ENCODE results near the gene PWWP2B. TPM values are rescaled to one million over a fixed set of nuclear protein-coding genes. Genes with fewer than 3 reads are reported as not detected.

PWWP2B gene
- total RNA-seq, 1 experiment from 2014 or later: 19.3 TPM

GRCh38 chr10:132368391-132368790 lies 28.6 kb upstream of the PWWP2B start:
- DNase-seq: no peak
- no peak overlapping the region for H3K27ac Mint-ChIP-seq (ENCODE audit: unreplicated experiment)
- ChIA-PET CTCF (no interaction called here), POLR2A (no interaction called here)
- no peak for TF ChIP-seq CTCF (IDR thresholded peaks at IDR 0.05; ENCODE audit: insufficient read depth in 1 of 2, low read depth in 1 of 2, low read length in 1 of 2, severe bottlenecking in 1 of 2, unreplicated experiment in 1 of 2)
- Histone ChIP-seq H3K4me1 (no peaks in the 10 kb centered on the region), H3K4me3 (ENCODE audit: low read depth, low read length) (no peak overlapping the region), H3K9me3 (no peaks in the 10 kb centered on the region; the same call in 1 of the 2 replicates), H3K27me3 (replicated peaks; ENCODE audit: control insufficient read depth, insufficient read depth, low read length) (no peaks in the 10 kb centered on the region), H3K36me3 (ENCODE audit: control insufficient read depth, insufficient read depth, low read length) (no peaks in the 10 kb centered on the region)
- BruUV-seq (replicated peaks): no TSS peak
- peaks cover 18% of the 10 kb centered on the region for H3K9me3 Mint-ChIP-seq (ENCODE audit: unreplicated experiment)
- intact Hi-C loops (cut with micrococcal nuclease; ENCODE audit: unreplicated experiment): no loop called here
- no peaks in the 10 kb centered on the region for H3K27me3 Mint-ChIP-seq (ENCODE audit: insufficient read depth, unreplicated experiment)
- H3K36me3 Mint-ChIP-seq (ENCODE audit: insufficient read depth, unreplicated experiment): no peaks in the 10 kb centered on the region
- no peaks in the 10 kb centered on the region for H3K4me1 Mint-ChIP-seq (ENCODE audit: low read depth, unreplicated experiment)
- H3K4me3 Mint-ChIP-seq (ENCODE audit: unreplicated experiment): no peak overlapping the region

DNA sequence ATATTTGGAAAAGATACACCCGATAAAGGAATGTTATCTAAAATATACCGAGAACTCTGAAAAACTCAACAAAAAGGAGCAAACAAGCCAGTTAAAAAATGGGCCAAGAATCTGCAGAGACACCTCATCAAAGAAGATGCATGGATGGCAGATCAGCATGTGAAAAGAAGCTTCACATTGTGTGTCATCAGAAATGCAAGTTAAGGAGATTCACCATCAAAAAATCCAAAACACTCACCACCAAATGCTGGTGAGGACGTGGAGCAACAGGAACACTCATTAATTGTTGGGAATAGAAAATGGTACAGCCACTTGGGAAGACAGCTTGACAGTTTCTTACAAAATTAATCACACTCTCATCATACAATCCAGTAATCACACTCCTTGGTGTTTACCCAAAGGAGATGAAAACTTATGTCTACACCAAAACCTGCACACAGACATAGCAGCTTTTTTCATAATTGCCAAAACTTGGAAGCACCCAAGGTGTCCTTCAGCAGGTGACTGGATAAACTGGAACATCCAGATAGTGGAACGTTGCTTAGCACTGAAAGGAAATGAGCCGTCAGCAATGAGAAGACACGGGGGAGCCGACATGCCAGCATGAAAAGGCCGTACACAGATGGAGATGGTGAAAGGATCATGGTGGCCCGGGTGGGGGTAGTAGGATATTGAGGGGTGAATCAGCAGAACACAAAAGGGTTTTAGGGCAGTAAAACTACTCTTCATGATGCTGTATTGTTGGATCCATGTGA lies 27.9 kb upstream of the PWWP2B start:
- Histone ChIP-seq H3K36me3 (ENCODE audit: control insufficient read depth, insufficient read depth, low read length) (no peaks in the 10 kb centered on the region), H3K4me3 (ENCODE audit: low read depth, low read length) (no peak overlapping the region), H3K4me1 (no peaks in the 10 kb centered on the region), H3K27me3 (replicated peaks; ENCODE audit: control insufficient read depth, insufficient read depth, low read length) (no peaks in the 10 kb centered on the region), H3K9me3 (no peaks in the 10 kb centered on the region; the same call in 1 of the 2 replicates)
- POLR2A ChIA-PET: no interaction called here
- no TSS peak for BruUV-seq (replicated peaks)
- Mint-ChIP-seq H3K9me3 (ENCODE audit: unreplicated experiment) (peaks cover 18% of the 10 kb centered on the region), H3K27ac (ENCODE audit: unreplicated experiment) (no peak overlapping the region), H3K36me3 (ENCODE audit: insufficient read depth, unreplicated experiment) (no peaks in the 10 kb centered on the region), H3K27me3 (ENCODE audit: insufficient read depth, unreplicated experiment) (no peaks in the 10 kb centered on the region), H3K4me3 (ENCODE audit: unreplicated experiment) (no peak overlapping the region), H3K4me1 (ENCODE audit: low read depth, unreplicated experiment) (no peaks in the 10 kb centered on the region)
- TF ChIP-seq CTCF (IDR thresholded peaks at IDR 0.05; ENCODE audit: insufficient read depth in 1 of 2, low read depth in 1 of 2, low read length in 1 of 2, severe bottlenecking in 1 of 2, unreplicated experiment in 1 of 2): no peak
- no peak for DNase-seq
- CTCF ChIA-PET: no interaction called here
- intact Hi-C loops (cut with micrococcal nuclease; ENCODE audit: unreplicated experiment): no loop called here

GRCh38 chr10:132369636-132370185 lies 27.3 kb upstream of the PWWP2B start:
- no peaks in the 10 kb centered on the region; the same call in 1 of the 2 replicates for H3K9me3 ChIP-seq
- no peak for DNase-seq
- no peak for TF ChIP-seq CTCF (IDR thresholded peaks at IDR 0.05; ENCODE audit: insufficient read depth in 1 of 2, low read depth in 1 of 2, low read length in 1 of 2, severe bottlenecking in 1 of 2, unreplicated experiment in 1 of 2)
- H3K4me3 ChIP-seq (ENCODE audit: low read depth, low read length): no peak overlapping the region
- POLR2A ChIA-PET: no interaction called here
- Mint-ChIP-seq H3K9me3 (ENCODE audit: unreplicated experiment) (peaks cover 18% of the 10 kb centered on the region), H3K4me1 (ENCODE audit: low read depth, unreplicated experiment) (no peaks in the 10 kb centered on the region), H3K27me3 (ENCODE audit: insufficient read depth, unreplicated experiment) (no peaks in the 10 kb centered on the region), H3K4me3 (ENCODE audit: unreplicated experiment) (no peak overlapping the region), H3K36me3 (ENCODE audit: insufficient read depth, unreplicated experiment) (no peaks in the 10 kb centered on the region), H3K27ac (ENCODE audit: unreplicated experiment) (no peak overlapping the region)
- intact Hi-C loops (cut with micrococcal nuclease; ENCODE audit: unreplicated experiment): no loop called here
- H3K27me3 ChIP-seq (replicated peaks; ENCODE audit: control insufficient read depth, insufficient read depth, low read length): no peaks in the 10 kb centered on the region
- no TSS peak for BruUV-seq (replicated peaks)
- H3K36me3 ChIP-seq (ENCODE audit: control insufficient read depth, insufficient read depth, low read length): no peaks in the 10 kb centered on the region
- H3K4me1 ChIP-seq: no peaks in the 10 kb centered on the region
- CTCF ChIA-PET: no interaction called here
